MCF 10A (cell line): ENCODE data around the gene REN. TPM values are rescaled to one million over a fixed set of nuclear protein-coding genes. Genes with fewer than 3 reads are reported as not detected.
A peak's percentile ranks its signal among the peaks of the same experiment; 100 is the strongest.

Experiments used
- BruUV-seq: library from RNA; stranded (reverse); fragments of 400-500 nt; replicated peaks from 2 replicates; lab custom pipeline; 2021; lab: Mats Ljungman, UMichigan
- CTCF ChIA-PET: fragments of 300-600 bp; sonication (Branson Sonifier 250); formaldehyde crosslinking; extraction: SDS; loops from one replicate; lab custom pipeline; 2021; ENCODE audit warnings: antibody characterized with exemption, inconsistent platforms; lab: Yijun Ruan, JAX
- POLR2A ChIA-PET: fragments of 300-600, 350-650 bp; sonication (Branson Sonifier 250); formaldehyde crosslinking; extraction: SDS; loops from one replicate; lab custom pipeline; 2020; ENCODE audit warnings: antibody characterized with exemption, inconsistent platforms; lab: Yijun Ruan, JAX
- DNase-seq: peaks from one replicate; pipeline ENCODE4 v3.0.0-alpha.2; 2018; ENCODE audit not compliant: unreplicated experiment
- H3K27ac Mint-ChIP-seq: one replicate; pipeline ENCODE4 v1.8.0; 2022; ENCODE audit warnings: mild to moderate bottlenecking, low read depth, mixed read lengths; ENCODE audit not compliant: unreplicated experiment
- H3K27me3 Mint-ChIP-seq: one replicate; pipeline ENCODE4 v1.8.0; 2022; ENCODE audit warnings: mixed read lengths; ENCODE audit not compliant: insufficient read depth, unreplicated experiment
- H3K36me3 Mint-ChIP-seq: one replicate; pipeline ENCODE4 v1.8.0; 2022; ENCODE audit warnings: mild to moderate bottlenecking, moderate library complexity, mixed read lengths; ENCODE audit not compliant: insufficient read depth, unreplicated experiment
- H3K4me1 Mint-ChIP-seq: one replicate; pipeline ENCODE4 v1.8.0; 2022; ENCODE audit warnings: mixed read lengths; ENCODE audit not compliant: insufficient read depth, unreplicated experiment
- H3K4me3 Mint-ChIP-seq: one replicate; pipeline ENCODE4 v1.8.0; 2022; ENCODE audit warnings: mild to moderate bottlenecking, moderate library complexity, mixed read lengths; ENCODE audit not compliant: unreplicated experiment
- H3K9me3 Mint-ChIP-seq: one replicate; pipeline ENCODE4 v1.8.0; 2022; ENCODE audit warnings: mixed read lengths; ENCODE audit not compliant: unreplicated experiment
- CTCF ChIP-seq: fragments of 200-600 bp; IDR thresholded peaks from one replicate; pipeline ENCODE4 v1.8.0; 2022; ENCODE audit warnings: antibody characterized with exemption, mild to moderate bottlenecking; ENCODE audit not compliant: unreplicated experiment
- intact Hi-C: fragments of 100-400 bp; cut with micrococcal nuclease; formaldehyde crosslinking; loops from 2 replicates; pipeline ENCODE4 v1.14.1; 2022
- total RNA-seq: library from RNA; stranded (reverse); gene quantifications from 2 replicates; pipeline ENCODE4 v1.2.3, GENCODE V29; 2022

REN gene
- total RNA-seq, 1 experiment from 2014 or later: not detected

GRCh38 chr1:204157962-204158361 is 8.2 kb downstream of the REN start:
- TF ChIP-seq CTCF: no peak
- H3K4me1 Mint-ChIP-seq: peaks cover 13% of the 10 kb centered on the region
- no peaks in the 10 kb centered on the region for H3K36me3 Mint-ChIP-seq
- no peaks in the 10 kb centered on the region for H3K9me3 Mint-ChIP-seq
- ChIA-PET POLR2A (interaction anchor here (0.5 to 0.6 kb wide), 2 partner anchors 41 to 186 kb away, joined by 3 read pairs; no protein-coding TSS in a partner anchor), CTCF (interaction anchor here (0.5 to 18.9 kb wide), 9 partner anchors 15 to 345 kb away, joined by 3 to 505 read pairs (median 5); partner anchors contain the start of gene PLEKHA6)
- H3K4me3 Mint-ChIP-seq: no peak overlapping the region
- no TSS peak for BruUV-seq
- intact Hi-C loops: no loop called here
- DNase-seq: no peak
- H3K27me3 Mint-ChIP-seq: no peaks in the 10 kb centered on the region
- H3K27ac Mint-ChIP-seq: no peak overlapping the region

GRCh38 chr1:204155881-204156280 is 10.3 kb downstream of the REN start:
- ChIA-PET CTCF (interaction anchor here (0.6 to 18.9 kb wide), 6 partner anchors 8 to 1283 kb away, joined by 3 to 505 read pairs (median 4); no protein-coding TSS in a partner anchor), POLR2A (interaction anchor here (0.7 to 2.9 kb wide), 5 partner anchors 25 to 296 kb away, joined by 3 to 22 read pairs (median 8); no protein-coding TSS in a partner anchor)
- Mint-ChIP-seq H3K4me1 (peaks cover 18% of the 10 kb centered on the region), H3K27me3 (no peaks in the 10 kb centered on the region), H3K27ac (no peak overlapping the region), H3K4me3 (no peak overlapping the region), H3K9me3 (no peaks in the 10 kb centered on the region), H3K36me3 (no peaks in the 10 kb centered on the region)
- no TSS peak for BruUV-seq
- DNase-seq: no peak
- no peak for TF ChIP-seq CTCF
- intact Hi-C loops: no loop called here

GRCh38 chr1:204154568-204155255 is 11.4 kb downstream of the REN start:
- Mint-ChIP-seq H3K9me3 (no peaks in the 10 kb centered on the region), H3K36me3 (no peaks in the 10 kb centered on the region), H3K4me1 (peaks cover 30% of the 10 kb centered on the region), H3K27ac (peak overlapping the region; percentile 27), H3K27me3 (no peaks in the 10 kb centered on the region), H3K4me3 (no peak overlapping the region)
- DNase-seq: peak; percentile 37
- no peak for TF ChIP-seq CTCF
- CTCF ChIA-PET: interaction anchor here (0.6 to 18.9 kb wide), 25 partner anchors 9 to 371 kb away, joined by 3 to 505 read pairs (median 4); partner anchors contain the start of gene GOLT1A
- BruUV-seq: no TSS peak
- intact Hi-C loops: no loop called here
- POLR2A ChIA-PET: interaction anchor here (0.6 to 2.9 kb wide), 19 partner anchors 9 to 606 kb away, joined by 3 to 22 read pairs (median 4); partner anchors contain the start of gene MDM4

GRCh38 chr1:204153667-204154066 is 12.5 kb downstream of the REN start:
- Mint-ChIP-seq H3K4me1 (peaks cover 40% of the 10 kb centered on the region), H3K9me3 (no peaks in the 10 kb centered on the region), H3K27ac (no peak overlapping the region), H3K36me3 (no peaks in the 10 kb centered on the region), H3K27me3 (no peaks in the 10 kb centered on the region), H3K4me3 (no peak overlapping the region)
- no peak for DNase-seq
- TF ChIP-seq CTCF: no peak
- BruUV-seq: no TSS peak
- CTCF ChIA-PET: interaction anchor here (0.6 to 18.9 kb wide), 14 partner anchors 10 to 640 kb away, joined by 3 to 505 read pairs (median 6); partner anchors contain the start of gene GOLT1A
- intact Hi-C loops: no loop called here
- POLR2A ChIA-PET: interaction anchor here (0.8 to 1.3 kb wide), 3 partner anchors 9 to 362 kb away, joined by 3 to 12 read pairs (median 4); partner anchors contain the start of gene MDM4
